Sigmoid colon (tissue), 7 donors: ENCODE data around the gene ZNF534. TPM values are rescaled to one million over a fixed set of nuclear protein-coding genes. Genes with fewer than 3 reads are reported as not detected.
A peak's percentile ranks its signal among the peaks of the same experiment; 100 is the strongest.
"Not testable (repeated sequence)": the region's sequence is repeated elsewhere in the genome, so short reads cannot be mapped to it uniquely, and the experiment has no call there.

Experiments used
- DNase-seq: peaks from one replicate; pipeline ENCODE4 v3.0.0-alpha.2; 2019
- H3K27ac ChIP-seq, 4 donors: fragments of 200-600 bp; sonication (generic); one replicate each; pipeline ENCODE4 v1.5.1; 2016 to 2019; ENCODE audit warnings: mild to moderate bottlenecking in 1 of 4
- H3K27me3 ChIP-seq, 3 donors: fragments of 200-600 bp; sonication (generic); one replicate each; pipeline ENCODE4 v1.5.1; 2019; ENCODE audit warnings: mild to moderate bottlenecking in 1 of 3
- H3K36me3 ChIP-seq, 4 donors: fragments of 200-600 bp; sonication (generic); one replicate each; pipeline ENCODE4 v1.5.1; 2016 to 2019
- H3K4me1 ChIP-seq, 4 donors: fragments of 200-600 bp; sonication (generic); one replicate each; pipeline ENCODE4 v1.5.1; 2017 to 2019
- H3K4me3 ChIP-seq, 4 donors: fragments of 200-600 bp; sonication (generic); one replicate each; pipeline ENCODE4 v1.5.1; 2017 to 2019; ENCODE audit warnings: mild to moderate bottlenecking in 2 of 4, moderate library complexity in 1 of 4
- H3K9me3 ChIP-seq, 4 donors: fragments of 200-600 bp in 3 of 4; sonication (generic) in 3 of 4; one replicate each; pipeline versions ENCODE4 v1.5.1 to v1.6.1; 2013 to 2019
- CTCF ChIP-seq, 4 experiments: fragments of 450-650 bp in 3 of 4; fragments of 200-600 bp in 1 of 4; IDR thresholded peaks; one replicate each; pipeline ENCODE4 v1.5.1; 2016 to 2019; ENCODE audit warnings: antibody characterized with exemption in 4 of 4, mild to moderate bottlenecking in 3 of 4, moderate library complexity in 2 of 4
- EP300 ChIP-seq, 4 donors: sonication (generic); formaldehyde crosslinking; IDR thresholded peaks; one replicate each; pipeline ENCODE4 v1.6.1; 2017; ENCODE audit warnings: antibody characterized with exemption in 4 of 4
- POLR2A ChIP-seq, 2 donors: fragments of 450-650 bp; IDR thresholded peaks; one replicate each; pipeline ENCODE4 v1.6.1; 2016; ENCODE audit warnings: antibody characterized with exemption in 2 of 2, mild to moderate bottlenecking in 2 of 2, moderate library complexity in 2 of 2
- POLR2AphosphoS5 ChIP-seq, 4 donors: sonication (generic); formaldehyde crosslinking; IDR thresholded peaks; one replicate each; pipeline ENCODE4 v1.6.1; 2017; ENCODE audit warnings: antibody characterized with exemption in 4 of 4
- WGBS, 2 donors: extraction: QIAGEN DNeasy Blood & Tissue Kit; methylation state at CpG; one replicate each; pipeline ENCODE4 v1.1.7; 2013; 5-methylcytosine and 5-hydroxymethylcytosine counted together
- intact Hi-C: fragments of 100-400 bp; cut with DNase I; formaldehyde crosslinking; loops from one replicate; pipeline ENCODE4 v1.15.1; 2023
- polyA plus RNA-seq, 3 donors: library from polyadenylated mRNA; stranded (reverse); fragments of 200-250 nt; gene quantifications; one replicate each; pipeline ENCODE4 v1.2.3, GENCODE V29; 2013
- total RNA-seq, 4 donors: library from RNA; depleted of rRNA; stranded (reverse); fragments of >200 nt; gene quantifications; one replicate each; pipeline ENCODE4 v1.1.0, GENCODE V29; 2016
- donor health status: healthy with polysubstance abuse.
- donor health status: Bipolar disorder and iron deficiency.
- donor health status: healthy.

Gene ZNF534
- total and polyA plus RNA-seq, 7 donors: 0.09 to 0.49 (median 0.36) TPM; not detected in 4

- peak within 1 kb of the TSS in 1 of 4 donors; percentile 22 for H3K27ac ChIP-seq
- H3K4me1 ChIP-seq: peaks cover 0 to 10% (median 3%) of the 10 kb centered on the region in 4 donors
- peak; percentile 85 for DNase-seq
- WGBS, 2 donors: 5 to 20% methylated on average over 48 of the region's 48 CpGs
- peaks cover 0 to 8% (median 0%) of the 10 kb centered on the region in 3 donors for H3K27me3 ChIP-seq
- peaks cover 16 to 53% (median 42%) of the 10 kb centered on the region in 4 donors for H3K9me3 ChIP-seq
- TF ChIP-seq POLR2AphosphoS5 (IDR thresholded peaks at IDR 0.05) (peak in 2 of 4 donors; percentile 21 to 43), POLR2A (IDR thresholded peaks at IDR 0.05) (no peak)
- H3K36me3 ChIP-seq: peaks cover 0 to 29% (median 16%) of the 10 kb centered on the region in 4 donors
- intact Hi-C loops: loop anchor here (5.0 kb wide), 1 partner anchor 74 kb away; the partner anchor contains the start of gene ZNF808
- peak within 1 kb of the TSS; percentile 42 to 60 (median 51) for H3K4me3 ChIP-seq
These were observed 24.6 kb downstream of the ZNF534 start, which contains the start of gene ZNF578 for GRCh38 chr19:52453324-52454094. Gene ZNF578 (plus strand): TSS chr19:52453553. CDS start chr19:52501846, 48,293 bp downstream.

- no peak overlapping the region for H3K27ac ChIP-seq
- 86 to 88% methylated on average over 14 of the region's 14 CpGs for WGBS, 2 donors
- no peaks in the 10 kb centered on the region for H3K27me3 ChIP-seq
- H3K4me3 ChIP-seq: no peak overlapping the region
- intact Hi-C loops: no loop called here
- H3K4me1 ChIP-seq: no peaks in the 10 kb centered on the region
- TF ChIP-seq EP300 (IDR thresholded peaks at IDR 0.05) (no peak), POLR2AphosphoS5 (IDR thresholded peaks at IDR 0.05) (no peak), CTCF (IDR thresholded peaks at IDR 0.05) (no peak), POLR2A (IDR thresholded peaks at IDR 0.05) (no peak)
- DNase-seq: no peak
- peaks cover 35 to 60% (median 56%) of the 10 kb centered on the region in 4 donors for H3K9me3 ChIP-seq
- H3K36me3 ChIP-seq: peaks cover 0 to 15% (median 6%) of the 10 kb centered on the region in 4 donors
These were observed 36.0 kb downstream of the ZNF534 start for GRCh38 chr19:52464798-52465470.

GRCh38 chr19:52473655-52474350 lies 44.9 kb downstream of the ZNF534 start:
- H3K27me3 ChIP-seq: no peaks in the 10 kb centered on the region
- H3K4me3 ChIP-seq: no peak overlapping the region
- no peak for DNase-seq
- no peak for TF ChIP-seq CTCF (IDR thresholded peaks at IDR 0.05)
- no peak for TF ChIP-seq POLR2A (IDR thresholded peaks at IDR 0.05)
- no peak for TF ChIP-seq POLR2AphosphoS5 (IDR thresholded peaks at IDR 0.05)
- TF ChIP-seq EP300 (IDR thresholded peaks at IDR 0.05): no peak
- intact Hi-C loops: no loop called here
- H3K27ac ChIP-seq: no peak overlapping the region
- no peaks in the 10 kb centered on the region for H3K36me3 ChIP-seq
- WGBS, 2 donors: 84 to 89% methylated on average over 3 of the region's 3 CpGs
- H3K9me3 ChIP-seq: peaks cover 67 to 96% (median 91%) of the 10 kb centered on the region in 4 donors
- no peaks in the 10 kb centered on the region for H3K4me1 ChIP-seq

- Histone ChIP-seq H3K4me3 (no peak overlapping the region), H3K27me3 (no peaks in the 10 kb centered on the region), H3K27ac (no peak overlapping the region), H3K4me1 (no peaks in the 10 kb centered on the region), H3K36me3 (no peaks in the 10 kb centered on the region), H3K9me3 (peaks cover 61 to 95% (median 90%) of the 10 kb centered on the region in 4 donors)
- TF ChIP-seq POLR2AphosphoS5 (IDR thresholded peaks at IDR 0.05) (no peak), CTCF (IDR thresholded peaks at IDR 0.05) (no peak), POLR2A (IDR thresholded peaks at IDR 0.05) (no peak)
- DNase-seq: no peak
- intact Hi-C loops: no loop called here
- WGBS, 2 donors: 94% methylated on average over 7 of the region's 7 CpGs
These were observed 45.6 kb downstream of the ZNF534 start for GRCh38 chr19:52474351-52475127.

GRCh38 chr19:52484111-52484743 lies 55.3 kb downstream of the ZNF534 start:
- 52 to 70% methylated on average over 7 of the region's 7 CpGs for WGBS, 2 donors
- intact Hi-C loops, H3K27ac ChIP-seq, DNase-seq, H3K4me1 ChIP-seq, H3K36me3 ChIP-seq, H3K27me3 ChIP-seq, H3K4me3 ChIP-seq: not testable (repeated sequence)
- peaks cover 28 to 83% (median 59%) of the 10 kb centered on the region in 4 donors for H3K9me3 ChIP-seq

GRCh38 chr19:52485064-52485463 lies 56.1 kb downstream of the ZNF534 start:
- H3K27me3 ChIP-seq, H3K27ac ChIP-seq, H3K4me3 ChIP-seq, H3K36me3 ChIP-seq, intact Hi-C loops, DNase-seq, H3K4me1 ChIP-seq: not testable (repeated sequence)
- H3K9me3 ChIP-seq: peaks cover 24 to 83% (median 58%) of the 10 kb centered on the region in 4 donors
- 48 to 62% methylated on average over 7 of the region's 7 CpGs for WGBS, 2 donors

GRCh38 chr19:52485561-52486240 lies 56.8 kb downstream of the ZNF534 start:
- WGBS, 2 donors: 16 to 20% methylated on average over 8 of the region's 8 CpGs
- peaks cover 18 to 84% (median 52%) of the 10 kb centered on the region in 4 donors for H3K9me3 ChIP-seq
- intact Hi-C loops, H3K4me3 ChIP-seq, DNase-seq, H3K27me3 ChIP-seq, H3K36me3 ChIP-seq, H3K4me1 ChIP-seq, H3K27ac ChIP-seq: not testable (repeated sequence)
